ENCODE data around the gene FAM131A.

The FAM131A gene

GRCh38 chr3:184316792-184317191 is 20.6 kb upstream of the FAM131A start:
- Histone ChIP-seq H3K27me3 (ENCODE audit: control insufficient read depth, insufficient read depth, low read length) (no peaks in the 10 kb centered on the region), H3K9me3 (ENCODE audit: control insufficient read depth, insufficient read depth, low read length) (no peaks in the 10 kb centered on the region), H3K4me1 (ENCODE audit: control insufficient read depth, insufficient read depth, low read length) (no peaks in the 10 kb centered on the region), H3K27ac (ENCODE audit: low read length) (no peak overlapping the region), H3K4me3 (ENCODE audit: low read length) (no peak overlapping the region), H3K36me3 (ENCODE audit: control insufficient read depth, insufficient read depth, low read length) (peaks cover 22% of the 10 kb centered on the region)
- no CpG with 5 or more reads among the region's 7 CpGs for WGBS (ENCODE audit: insufficient coverage, insufficient read length)
- DNase-seq (ENCODE audit: low read depth, low spot score) = no peak

DNA sequence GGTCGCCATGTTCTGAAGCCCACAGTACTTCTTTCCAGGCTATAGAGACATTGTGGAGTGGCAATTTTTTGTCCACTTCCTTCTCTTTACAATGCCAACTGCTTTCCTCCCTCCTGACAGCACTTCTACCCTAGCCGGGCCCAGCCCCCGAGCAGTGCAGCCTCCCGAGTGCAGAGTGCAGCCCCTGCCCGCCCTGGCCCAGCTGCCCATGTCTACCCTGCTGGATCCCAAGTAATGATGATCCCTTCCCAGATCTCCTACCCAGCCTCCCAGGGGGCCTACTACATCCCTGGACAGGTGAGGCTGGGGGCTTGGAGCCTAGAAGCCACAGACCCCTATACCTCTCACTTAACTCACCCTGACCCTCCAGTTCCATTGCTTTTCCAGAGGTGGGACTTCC is 20.2 kb upstream of the FAM131A start:
- WGBS (ENCODE audit: insufficient coverage, insufficient read length) = no CpG with 5 or more reads among the region's 5 CpGs
- H3K9me3 ChIP-seq (ENCODE audit: control insufficient read depth, insufficient read depth, low read length) = no peaks in the 10 kb centered on the region
- H3K4me1 ChIP-seq (ENCODE audit: control insufficient read depth, insufficient read depth, low read length) = no peaks in the 10 kb centered on the region
- H3K36me3 ChIP-seq (ENCODE audit: control insufficient read depth, insufficient read depth, low read length) = peaks cover 24% of the 10 kb centered on the region
- H3K27ac ChIP-seq (ENCODE audit: low read length) = no peak overlapping the region
- DNase-seq (ENCODE audit: low read depth, low spot score) = no peak
- no peaks in the 10 kb centered on the region for H3K27me3 ChIP-seq (ENCODE audit: control insufficient read depth, insufficient read depth, low read length)
- no peak overlapping the region for H3K4me3 ChIP-seq (ENCODE audit: low read length)

DNA sequence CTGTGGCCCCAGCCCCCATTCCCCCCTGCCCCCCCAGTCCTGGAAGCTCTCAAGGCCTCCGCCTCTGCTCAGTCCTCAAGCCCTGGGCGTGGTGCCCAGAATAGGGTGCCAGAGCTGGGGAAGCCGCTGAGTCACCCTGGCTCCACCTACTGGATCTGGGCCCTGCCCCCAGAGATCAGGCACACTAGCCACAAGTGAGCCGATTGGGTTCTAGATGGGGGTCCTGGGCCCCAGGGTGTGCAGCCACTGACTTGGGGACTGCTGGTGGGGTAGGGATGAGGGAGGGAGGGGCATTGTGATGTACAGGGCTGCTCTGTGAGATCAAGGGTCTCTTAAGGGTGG is 17.3 kb upstream of the FAM131A start:
- H3K4me3 ChIP-seq (ENCODE audit: low read length) = no peak overlapping the region
- DNase-seq (ENCODE audit: low read depth, low spot score) = no peak
- H3K9me3 ChIP-seq (ENCODE audit: control insufficient read depth, insufficient read depth, low read length) = no peaks in the 10 kb centered on the region
- no peaks in the 10 kb centered on the region for H3K27me3 ChIP-seq (ENCODE audit: control insufficient read depth, insufficient read depth, low read length)
- no peaks in the 10 kb centered on the region for H3K4me1 ChIP-seq (ENCODE audit: control insufficient read depth, insufficient read depth, low read length)
- H3K27ac ChIP-seq (ENCODE audit: low read length) = no peak overlapping the region
- peaks cover 50% of the 10 kb centered on the region for H3K36me3 ChIP-seq (ENCODE audit: control insufficient read depth, insufficient read depth, low read length)
- WGBS (ENCODE audit: insufficient coverage, insufficient read length) = no CpG with 5 or more reads among the region's 4 CpGs

DNA sequence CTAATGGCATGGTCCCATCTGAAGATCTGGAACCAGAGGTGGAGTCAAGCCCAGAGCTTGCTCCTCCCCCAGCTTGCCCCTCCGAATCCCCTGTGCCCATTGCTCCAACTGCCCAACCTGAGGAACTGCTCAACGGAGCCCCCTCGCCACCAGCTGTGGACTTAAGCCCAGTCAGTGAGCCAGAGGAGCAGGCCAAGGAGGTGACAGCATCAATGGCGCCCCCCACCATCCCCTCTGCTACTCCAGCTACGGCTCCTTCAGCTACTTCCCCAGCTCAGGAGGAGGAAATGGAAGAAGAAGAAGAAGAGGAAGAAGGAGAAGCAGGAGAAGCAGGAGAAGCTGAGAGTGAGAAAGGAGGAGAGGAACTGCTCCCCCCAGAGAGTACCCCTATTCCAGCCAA is 15.7 kb upstream of the FAM131A start:
- Histone ChIP-seq H3K9me3 (ENCODE audit: control insufficient read depth, insufficient read depth, low read length) (no peaks in the 10 kb centered on the region), H3K27ac (ENCODE audit: low read length) (no peak overlapping the region), H3K4me3 (ENCODE audit: low read length) (no peak overlapping the region), H3K4me1 (ENCODE audit: control insufficient read depth, insufficient read depth, low read length) (no peaks in the 10 kb centered on the region), H3K27me3 (ENCODE audit: control insufficient read depth, insufficient read depth, low read length) (no peaks in the 10 kb centered on the region), H3K36me3 (ENCODE audit: control insufficient read depth, insufficient read depth, low read length) (peaks cover 66% of the 10 kb centered on the region)
- no CpG with 5 or more reads among the region's 5 CpGs for WGBS (ENCODE audit: insufficient coverage, insufficient read length)
- DNase-seq (ENCODE audit: low read depth, low spot score) = no peak

DNA sequence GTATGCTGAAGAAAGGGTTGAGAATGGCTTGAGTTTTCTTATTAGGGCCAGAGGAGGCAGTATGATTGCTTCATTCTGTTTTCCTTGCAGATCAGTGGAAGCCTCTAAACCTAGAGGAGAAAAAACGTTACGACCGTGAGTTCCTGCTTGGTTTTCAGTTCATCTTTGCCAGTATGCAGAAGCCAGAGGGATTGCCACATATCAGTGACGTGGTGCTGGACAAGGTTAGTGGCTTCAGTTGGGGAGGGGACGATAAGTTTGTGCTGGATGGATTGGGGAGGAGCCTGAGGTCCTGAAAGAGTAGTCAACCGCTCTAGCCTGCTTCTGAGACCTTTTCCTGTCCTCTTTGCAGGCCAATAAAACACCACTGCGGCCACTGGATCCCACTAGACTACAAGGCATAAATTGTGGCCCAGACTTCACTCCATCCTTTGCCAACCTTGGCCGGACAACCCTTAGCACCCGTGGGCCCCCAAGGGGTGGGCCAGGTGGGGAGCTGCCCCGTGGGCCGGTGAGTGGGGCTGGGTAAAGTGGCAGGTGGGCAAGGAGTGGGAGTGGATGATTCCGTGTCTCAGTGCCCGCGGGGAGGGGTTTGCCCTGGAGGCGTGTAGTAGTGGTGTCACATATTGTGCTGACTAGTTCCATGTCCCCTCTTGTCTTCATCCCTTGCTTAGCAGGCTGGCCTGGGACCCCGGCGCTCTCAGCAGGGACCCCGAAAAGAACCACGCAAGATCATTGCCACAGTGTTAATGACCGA is 14.5 kb upstream of the FAM131A start:
- DNase-seq (ENCODE audit: low read depth, low spot score) = no peak
- H3K36me3 ChIP-seq (ENCODE audit: control insufficient read depth, insufficient read depth, low read length) = peaks cover 75% of the 10 kb centered on the region
- no peak overlapping the region for H3K27ac ChIP-seq (ENCODE audit: low read length)
- H3K9me3 ChIP-seq (ENCODE audit: control insufficient read depth, insufficient read depth, low read length) = no peaks in the 10 kb centered on the region
- H3K4me3 ChIP-seq (ENCODE audit: low read length) = no peak overlapping the region
- no CpG with 5 or more reads among the region's 20 CpGs for WGBS (ENCODE audit: insufficient coverage, insufficient read length)
- H3K27me3 ChIP-seq (ENCODE audit: control insufficient read depth, insufficient read depth, low read length) = no peaks in the 10 kb centered on the region
- no peaks in the 10 kb centered on the region for H3K4me1 ChIP-seq (ENCODE audit: control insufficient read depth, insufficient read depth, low read length)

- Histone ChIP-seq H3K4me3 (ENCODE audit: low read length) (no peak overlapping the region), H3K4me1 (ENCODE audit: control insufficient read depth, insufficient read depth, low read length) (no peaks in the 10 kb centered on the region), H3K9me3 (ENCODE audit: control insufficient read depth, insufficient read depth, low read length) (no peaks in the 10 kb centered on the region), H3K27me3 (ENCODE audit: control insufficient read depth, insufficient read depth, low read length) (no peaks in the 10 kb centered on the region), H3K36me3 (ENCODE audit: control insufficient read depth, insufficient read depth, low read length) (peaks cover 80% of the 10 kb centered on the region), H3K27ac (ENCODE audit: low read length) (no peak overlapping the region)
- DNase-seq (ENCODE audit: low read depth, low spot score) = no peak
- no CpG with 5 or more reads among the region's 8 CpGs for WGBS (ENCODE audit: insufficient coverage, insufficient read length)
Observed at GRCh38 chr3:184323696-184324095, 13.7 kb upstream of the FAM131A start.

- Histone ChIP-seq H3K27me3 (ENCODE audit: control insufficient read depth, insufficient read depth, low read length) (no peaks in the 10 kb centered on the region), H3K36me3 (ENCODE audit: control insufficient read depth, insufficient read depth, low read length) (peaks cover 81% of the 10 kb centered on the region), H3K4me1 (ENCODE audit: control insufficient read depth, insufficient read depth, low read length) (no peaks in the 10 kb centered on the region), H3K4me3 (ENCODE audit: low read length) (no peak overlapping the region), H3K27ac (ENCODE audit: low read length) (no peak overlapping the region), H3K9me3 (ENCODE audit: control insufficient read depth, insufficient read depth, low read length) (no peaks in the 10 kb centered on the region)
- no peak for DNase-seq (ENCODE audit: low read depth, low spot score)
- no CpG with 5 or more reads among the region's 13 CpGs for WGBS (ENCODE audit: insufficient coverage, insufficient read length)
Observed at GRCh38 chr3:184325269-184325668, 12.1 kb upstream of the FAM131A start.

DNA sequence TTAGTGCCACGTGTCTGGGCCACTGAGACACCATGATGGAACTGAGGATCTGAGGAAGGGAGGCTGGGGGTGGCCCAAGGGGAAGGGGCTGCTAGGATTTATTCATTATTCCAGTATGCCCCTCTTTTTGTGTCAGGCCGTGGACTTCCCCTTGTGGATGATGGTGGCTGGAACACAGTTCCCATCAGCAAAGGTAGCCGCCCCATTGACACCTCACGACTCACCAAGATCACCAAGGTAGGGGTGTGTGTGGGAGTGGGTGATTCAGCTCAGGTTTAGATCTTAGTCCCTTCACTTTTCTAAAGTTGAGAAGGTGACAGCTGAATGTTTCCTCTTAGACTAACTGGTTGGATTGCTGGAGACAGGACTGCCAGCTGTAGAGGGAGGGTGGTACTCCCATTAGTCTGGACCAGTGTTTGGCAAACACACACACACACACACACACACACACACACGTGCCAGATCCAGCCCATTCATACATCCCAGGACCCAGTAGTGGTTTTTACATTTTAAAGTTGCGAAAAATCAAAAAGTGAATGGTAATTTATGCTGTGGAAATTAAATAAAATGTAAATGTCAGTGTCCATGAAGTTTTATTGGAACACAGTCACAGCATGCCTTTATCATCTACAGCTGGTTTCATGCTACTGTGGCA is 11.6 kb upstream of the FAM131A start:
- Histone ChIP-seq H3K27me3 (ENCODE audit: control insufficient read depth, insufficient read depth, low read length) (no peaks in the 10 kb centered on the region), H3K9me3 (ENCODE audit: control insufficient read depth, insufficient read depth, low read length) (no peaks in the 10 kb centered on the region), H3K36me3 (ENCODE audit: control insufficient read depth, insufficient read depth, low read length) (peaks cover 76% of the 10 kb centered on the region), H3K27ac (ENCODE audit: low read length) (no peak overlapping the region), H3K4me1 (ENCODE audit: control insufficient read depth, insufficient read depth, low read length) (no peaks in the 10 kb centered on the region), H3K4me3 (ENCODE audit: low read length) (no peak overlapping the region)
- no peak for DNase-seq (ENCODE audit: low read depth, low spot score)
- WGBS (ENCODE audit: insufficient coverage, insufficient read length) = no CpG with 5 or more reads among the region's 6 CpGs

DNA sequence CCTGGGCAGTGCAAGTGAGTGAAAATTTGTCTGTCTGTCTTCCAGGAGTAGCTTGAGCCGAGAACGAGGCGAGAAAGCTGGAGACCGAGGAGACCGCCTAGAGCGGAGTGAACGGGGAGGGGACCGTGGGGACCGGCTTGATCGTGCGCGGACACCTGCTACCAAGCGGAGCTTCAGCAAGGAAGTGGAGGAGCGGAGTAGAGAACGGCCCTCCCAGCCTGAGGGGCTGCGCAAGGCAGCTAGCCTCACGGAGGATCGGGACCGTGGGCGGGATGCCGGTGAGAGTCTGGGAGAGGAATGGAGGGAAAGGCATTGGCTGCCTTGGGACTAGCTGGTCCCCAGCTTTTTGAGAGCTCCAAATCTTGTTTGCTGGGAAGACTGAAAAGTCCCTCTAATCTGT is 10.2 kb upstream of the FAM131A start:
- Histone ChIP-seq H3K36me3 (ENCODE audit: control insufficient read depth, insufficient read depth, low read length) (peaks cover 77% of the 10 kb centered on the region), H3K4me3 (ENCODE audit: low read length) (no peak overlapping the region), H3K27me3 (ENCODE audit: control insufficient read depth, insufficient read depth, low read length) (no peaks in the 10 kb centered on the region), H3K4me1 (ENCODE audit: control insufficient read depth, insufficient read depth, low read length) (no peaks in the 10 kb centered on the region), H3K9me3 (ENCODE audit: control insufficient read depth, insufficient read depth, low read length) (no peaks in the 10 kb centered on the region), H3K27ac (ENCODE audit: low read length) (no peak overlapping the region)
- WGBS (ENCODE audit: insufficient coverage, insufficient read length) = no CpG with 5 or more reads among the region's 21 CpGs
- DNase-seq (ENCODE audit: low read depth, low spot score) = no peak

- no peak overlapping the region for H3K4me3 ChIP-seq (ENCODE audit: low read length)
- H3K4me1 ChIP-seq (ENCODE audit: control insufficient read depth, insufficient read depth, low read length) = no peaks in the 10 kb centered on the region
- no peak for DNase-seq (ENCODE audit: low read depth, low spot score)
- peaks cover 76% of the 10 kb centered on the region for H3K36me3 ChIP-seq (ENCODE audit: control insufficient read depth, insufficient read depth, low read length)
- WGBS (ENCODE audit: insufficient coverage, insufficient read length) = no CpG with 5 or more reads among the region's 3 CpGs
- H3K27ac ChIP-seq (ENCODE audit: low read length) = no peak overlapping the region
- no peaks in the 10 kb centered on the region for H3K27me3 ChIP-seq (ENCODE audit: control insufficient read depth, insufficient read depth, low read length)
- H3K9me3 ChIP-seq (ENCODE audit: control insufficient read depth, insufficient read depth, low read length) = no peaks in the 10 kb centered on the region
Observed at GRCh38 chr3:184328516-184328915, 8.9 kb upstream of the FAM131A start.

All from iPS DF 6.9 (cell line).